Endodermal cell (in vitro differentiated cells): ENCODE results near the gene CHST2. TPM values are rescaled to one million over a fixed set of nuclear protein-coding genes. Genes with fewer than 3 reads are reported as not detected.

Experiments
- DNase-seq: peaks from one replicate; pipeline ENCODE4 v3.0.0-alpha.2; 2017
- H3K27ac ChIP-seq: 2 replicates; pipeline ENCODE4 v1.5.1; 2013; ENCODE audit warnings: mild to moderate bottlenecking, low read depth, low read length, moderate library complexity
- H3K27me3 ChIP-seq: 2 replicates; pipeline ENCODE4 v1.6.1; 2013; ENCODE audit warnings: mild to moderate bottlenecking, low read length, moderate library complexity; ENCODE audit not compliant: insufficient read depth, control insufficient read depth, poor library complexity, severe bottlenecking
- H3K36me3 ChIP-seq: 2 replicates; pipeline ENCODE4 v1.7.0; 2013; ENCODE audit warnings: mild to moderate bottlenecking, low read length, moderate library complexity; ENCODE audit not compliant: control insufficient read depth, insufficient read depth
- H3K4me1 ChIP-seq: one replicate; pipeline ENCODE4 v1.7.0; 2013; ENCODE audit warnings: low read length; ENCODE audit not compliant: control insufficient read depth, insufficient read depth
- H3K4me3 ChIP-seq: 2 replicates; pipeline ENCODE4 v1.5.1; 2013; ENCODE audit warnings: mild to moderate bottlenecking, low read length, moderate library complexity
- H3K9ac ChIP-seq: 2 replicates; pipeline ENCODE4 v1.6.1; 2013; ENCODE audit warnings: mild to moderate bottlenecking, low read length, moderate library complexity; ENCODE audit not compliant: poor library complexity, severe bottlenecking; ENCODE audit errors: extremely low read depth
- H3K9me3 ChIP-seq: 2 replicates; pipeline ENCODE4 v1.6.1; 2013; ENCODE audit warnings: mild to moderate bottlenecking, low read length, moderate library complexity; ENCODE audit not compliant: control insufficient read depth
- H3K27ac Mint-ChIP-seq: 2 replicates; pipeline ENCODE4 v1.8.0; 2020; ENCODE audit warnings: mixed read lengths
- H3K27me3 Mint-ChIP-seq: 2 replicates; pipeline ENCODE4 v1.8.0; 2021; ENCODE audit warnings: mild to moderate bottlenecking, mixed read lengths; ENCODE audit not compliant: insufficient read depth
- H3K36me3 Mint-ChIP-seq: 2 replicates; pipeline ENCODE4 v1.8.0; 2020; ENCODE audit warnings: low read depth, mixed read lengths
- H3K4me1 Mint-ChIP-seq: 2 replicates; pipeline ENCODE4 v1.8.0; 2020; ENCODE audit warnings: mixed read lengths
- H3K4me3 Mint-ChIP-seq: 2 replicates; pipeline ENCODE4 v1.8.0; 2020; ENCODE audit warnings: mild to moderate bottlenecking, moderate library complexity, mixed read lengths
- H3K9me3 Mint-ChIP-seq: 2 replicates; pipeline ENCODE4 v1.8.0; 2020; ENCODE audit warnings: mild to moderate bottlenecking, mixed read lengths
- CTCF ChIP-seq: fragments of 200-600 bp; sonication (generic); conservative IDR thresholded peaks from 2 replicates; pipeline ENCODE4 v1.5.0; 2021; ENCODE audit warnings: antibody characterized with exemption, mild to moderate bottlenecking
- WGBS, 2 experiments: methylation state at CpG; one replicate each; pipeline versions ENCODE4 v1.1.5 to v1.1.7; 2013; ENCODE audit warnings: missing lambda C conversion rate in 2 of 2, mixed read lengths in 1 of 2; ENCODE audit not compliant: insufficient coverage in 1 of 2, insufficient read length in 1 of 2; 5-methylcytosine and 5-hydroxymethylcytosine counted together
- total RNA-seq, 2 donors: library from RNA; stranded (reverse); fragmentation: NEBNext Ultra II Directional in 1 of 2; extraction: Animal tissue kit (Norgen Biotek cat#: 25700) in 1 of 2; gene quantifications; 2 replicates in 1 of 2; 3 replicates in 1 of 2; pipeline ENCODE4 v1.2.1, GENCODE V29; 2021

Gene CHST2
- total RNA-seq, 2 donors from 2014 or later = 3.4 to 7.2 TPM

- Mint-ChIP-seq H3K4me1 (no peaks in the 10 kb centered on the region), H3K4me3 (no peak overlapping the region)
Observed at GRCh38 chr3:143098032-143098764, 21.4 kb upstream of the CHST2 start.

GRCh38 chr3:143099210-143099609 is 20.4 kb upstream of the CHST2 start:
- peaks cover 30% of the 10 kb centered on the region for H3K9me3 Mint-ChIP-seq
- H3K9me3 ChIP-seq = peaks cover 17% of the 10 kb centered on the region
- no peak for TF ChIP-seq CTCF
- H3K27me3 ChIP-seq = no peaks in the 10 kb centered on the region
- no peak for DNase-seq
- no peaks in the 10 kb centered on the region for H3K4me1 ChIP-seq
- no peak overlapping the region for H3K4me3 Mint-ChIP-seq
- H3K27me3 Mint-ChIP-seq = peaks cover 2% of the 10 kb centered on the region
- H3K36me3 ChIP-seq = no peaks in the 10 kb centered on the region
- WGBS, 2 experiments = 88 to 90% methylated on average over 3 of the region's 3 CpGs
- H3K4me3 ChIP-seq = no peak overlapping the region
- no peak overlapping the region for H3K27ac ChIP-seq
- H3K27ac Mint-ChIP-seq = no peak overlapping the region
- no peaks in the 10 kb centered on the region for H3K4me1 Mint-ChIP-seq
- no peaks in the 10 kb centered on the region for H3K36me3 Mint-ChIP-seq
- H3K9ac ChIP-seq = no peak overlapping the region

More at GRCh38 chr3:143098032-143098764, 21.4 kb upstream of the CHST2 start:
- no peak overlapping the region for H3K27ac ChIP-seq
- no peaks in the 10 kb centered on the region for H3K36me3 Mint-ChIP-seq
- DNase-seq = no peak
- peaks cover 2% of the 10 kb centered on the region for H3K27me3 Mint-ChIP-seq
- peaks cover 17% of the 10 kb centered on the region for H3K9me3 ChIP-seq
- H3K4me1 ChIP-seq = no peaks in the 10 kb centered on the region
- H3K27me3 ChIP-seq = no peaks in the 10 kb centered on the region
- TF ChIP-seq CTCF = no peak
- 84 to 100% methylated on average over 3 to 5 of the region's 5 CpGs for WGBS, 2 experiments
- no peaks in the 10 kb centered on the region for H3K36me3 ChIP-seq
- no peak overlapping the region for H3K4me3 ChIP-seq
- H3K9ac ChIP-seq = no peak overlapping the region
- peaks cover 20% of the 10 kb centered on the region for H3K9me3 Mint-ChIP-seq
- no peak overlapping the region for H3K27ac Mint-ChIP-seq

GRCh38 chr3:143099690-143100089 is 19.9 kb upstream of the CHST2 start:
- no peak for TF ChIP-seq CTCF
- no peaks in the 10 kb centered on the region for H3K27me3 ChIP-seq
- peaks cover 1% of the 10 kb centered on the region for H3K36me3 Mint-ChIP-seq

More at GRCh38 chr3:143099690-143100089, 19.9 kb upstream of the CHST2 start:
- peaks cover 19% of the 10 kb centered on the region for H3K9me3 ChIP-seq
- no peak overlapping the region for H3K27ac Mint-ChIP-seq
- no peak for DNase-seq
- no peak overlapping the region for H3K27ac ChIP-seq
- H3K9me3 Mint-ChIP-seq = peaks cover 35% of the 10 kb centered on the region
- H3K4me1 ChIP-seq = no peaks in the 10 kb centered on the region
- H3K27me3 Mint-ChIP-seq = peaks cover 2% of the 10 kb centered on the region
- H3K4me3 Mint-ChIP-seq = no peak overlapping the region
- H3K9ac ChIP-seq = no peak overlapping the region
- no peak overlapping the region for H3K4me3 ChIP-seq
- H3K4me1 Mint-ChIP-seq = no peaks in the 10 kb centered on the region
- no peaks in the 10 kb centered on the region for H3K36me3 ChIP-seq
- 90 to 96% methylated on average over 2 of the region's 2 CpGs for WGBS, 2 experiments
